ENCODE data around the gene NOL11.
"Not testable (repeated sequence)": the region's sequence is repeated elsewhere in the genome, so short reads cannot be mapped to it uniquely, and the experiment has no call there.

Gene NOL11

GRCh38 chr17:67717624-67718324, at the start of gene NOL11:
NOL11 (plus strand) TSS chr17:67717936; CDS start chr17:67717948, 12 bp downstream.
- peak; percentile 100 for DNase-seq

- no peak for DNase-seq
These were observed 46.2 kb upstream of the NOL11 start for GRCh38 chr17:67671493-67671892.

- no peak for DNase-seq
These were observed 45.0 kb upstream of the NOL11 start for GRCh38 chr17:67672592-67673335.

GRCh38 chr17:67675481-67675880, 42.3 kb upstream of the NOL11 start:
- no peak for DNase-seq

- no peak for DNase-seq
These were observed 41.4 kb upstream of the NOL11 start for GRCh38 chr17:67676305-67676704.

GRCh38 chr17:67678414-67678813, 39.3 kb upstream of the NOL11 start:
- no peak for DNase-seq

GRCh38 chr17:67679225-67679624, 38.5 kb upstream of the NOL11 start:
- no peak for DNase-seq

- DNase-seq, result no peak
These were observed 38.0 kb upstream of the NOL11 start for GRCh38 chr17:67679721-67680120.

GRCh38 chr17:67680445-67681224, 37.1 kb upstream of the NOL11 start:
- no peak for DNase-seq

- no peak for DNase-seq
These were observed 35.5 kb upstream of the NOL11 start for GRCh38 chr17:67682196-67682595.

GRCh38 chr17:67685351-67685750, 32.4 kb upstream of the NOL11 start:
- DNase-seq, result no peak

GRCh38 chr17:67686241-67686640, 31.5 kb upstream of the NOL11 start:
- DNase-seq, result no peak

- no peak for DNase-seq
These were observed 30.2 kb upstream of the NOL11 start for GRCh38 chr17:67687511-67687910.

GRCh38 chr17:67689534-67690177, 28.1 kb upstream of the NOL11 start:
- peak; percentile 72 for DNase-seq

GRCh38 chr17:67693811-67694210, 23.9 kb upstream of the NOL11 start:
- no peak for DNase-seq

- no peak for DNase-seq
These were observed 21.4 kb upstream of the NOL11 start for GRCh38 chr17:67696347-67696746.

- DNase-seq, result no peak
These were observed 20.8 kb upstream of the NOL11 start for GRCh38 chr17:67696853-67697498.

- DNase-seq, result no peak
These were observed 17.6 kb upstream of the NOL11 start for GRCh38 chr17:67700037-67700724.

GRCh38 chr17:67700725-67701119, 17.0 kb upstream of the NOL11 start:
- DNase-seq, result no peak

- DNase-seq, result not testable (repeated sequence)
These were observed 14.9 kb upstream of the NOL11 start for GRCh38 chr17:67702861-67703260.

- no peak for DNase-seq
These were observed 10.3 kb upstream of the NOL11 start for GRCh38 chr17:67707442-67707841.

- no peak for DNase-seq
These were observed 9.4 kb upstream of the NOL11 start for GRCh38 chr17:67708378-67708777.
